Kidney (tissue), 14 donors: ENCODE data around the gene VKORC1. TPM values are rescaled to one million over a fixed set of nuclear protein-coding genes. Genes with fewer than 3 reads are reported as not detected.

Experiments
- DNase-seq, 5 donors: peaks; one replicate each; pipeline ENCODE4 v3.0.0-alpha.2; 2013 to 2020
- FAIRE-seq: peaks from 2 replicates; lab custom pipeline; 2012; peaks lifted over from hg19 to GRCh38; lab: Jason Lieb, UNC
- H3K27ac ChIP-seq, 2 donors: one replicate each; pipeline ENCODE4 v1.7.0; 2013; ENCODE audit warnings: low read depth in 2 of 2, low read length in 2 of 2, inconsistent platforms in 1 of 2
- H3K27me3 ChIP-seq: one replicate; pipeline ENCODE4 v1.7.1; 2013; ENCODE audit warnings: low read length, inconsistent platforms; ENCODE audit not compliant: control insufficient read depth, insufficient read depth
- H3K36me3 ChIP-seq, 3 donors: one replicate each; pipeline versions ENCODE4 v1.7.0 to v1.7.1; 2013; ENCODE audit warnings: low read length in 3 of 3, control low read depth in 1 of 3, inconsistent platforms in 1 of 3; ENCODE audit not compliant: insufficient read depth in 3 of 3, control insufficient read depth in 2 of 3
- H3K4me1 ChIP-seq, 3 donors: one replicate each; pipeline versions ENCODE4 v1.7.0 to v1.7.1; 2013; ENCODE audit warnings: low read length in 3 of 3, inconsistent platforms in 1 of 3, low read depth in 1 of 3; ENCODE audit not compliant: control insufficient read depth in 2 of 3, insufficient read depth in 2 of 3
- H3K4me3 ChIP-seq, 3 donors: one replicate each; pipeline versions ENCODE4 v1.7.0 to v1.8.1; 2013; ENCODE audit warnings: low read length in 3 of 3, control low read depth in 1 of 3, inconsistent platforms in 1 of 3
- H3K9ac ChIP-seq, 3 donors: one replicate each; pipeline versions ENCODE4 v1.7.0 to v1.7.1; 2013; ENCODE audit warnings: low read length in 3 of 3, control low read depth in 1 of 3, inconsistent platforms in 1 of 3
- H3K9me3 ChIP-seq, 3 donors: one replicate each; pipeline versions ENCODE4 v1.7.0 to v1.7.1; 2013; ENCODE audit warnings: low read length in 3 of 3, control low read depth in 1 of 3, inconsistent platforms in 1 of 3; ENCODE audit not compliant: control insufficient read depth in 2 of 3, insufficient read depth in 1 of 3
- CTCF ChIP-seq: IDR thresholded peaks from 3 replicates; pipeline ENCODE4 v1.5.1; 2012; ENCODE audit warnings: mild to moderate bottlenecking, moderate library complexity, borderline replicate concordance; ENCODE audit not compliant: insufficient read depth; ENCODE audit errors: extremely low read depth
- intact Hi-C: fragments of 100-400 bp; cut with DNase I; formaldehyde crosslinking; loops from one replicate; pipeline ENCODE4 v1.11.1; 2022
- polyA plus RNA-seq: library from polyadenylated mRNA; stranded (reverse); fragments of 350-450 nt; fragmentation: Illumina TruSeq; extraction: RNeasy Lipid Tissue Mini Kit (QIAGEN cat#74804); gene quantifications from one replicate; pipeline ENCODE4 v1.2.3, GENCODE V29; 2014; ENCODE audit warnings: low read depth, low replicate concordance; ENCODE audit not compliant: insufficient read depth
- total RNA-seq: library from RNA; stranded (reverse); fragmentation: NEBNext Ultra II Directional; extraction: Animal tissue kit (Norgen Biotek cat#: 25700); gene quantifications from one replicate; pipeline ENCODE4 v1.2.1, GENCODE V29; 2021
- donor health status: control.
- donor health status: control.
- donor health status: control.
- donor health status: control.
- donor health status: control.
- donor health status: DM: yes; HTN: yes; CAD: no.
- donor health status: Normal renal cell carcinoma (clear cell type).

Gene VKORC1
- total and polyA plus RNA-seq, 2 donors from 2014 or later = 84.7 to 209 TPM

- no peak overlapping the region for H3K27ac ChIP-seq
- intact Hi-C loops = no loop called here
- no peak for TF ChIP-seq CTCF
- H3K9me3 ChIP-seq = no peaks in the 10 kb centered on the region
- no peak for FAIRE-seq
- no peaks in the 10 kb centered on the region for H3K27me3 ChIP-seq
- H3K9ac ChIP-seq = no peak overlapping the region
- H3K4me3 ChIP-seq = no peak overlapping the region
- no peak for DNase-seq
- peaks cover 0 to 20% (median 12%) of the 10 kb centered on the region in 3 donors for H3K4me1 ChIP-seq
- H3K36me3 ChIP-seq = peaks cover 0 to 19% (median 8%) of the 10 kb centered on the region in 3 donors
Observed at GRCh38 chr16:31109622-31110021, 15.0 kb upstream of the VKORC1 start.

- Histone ChIP-seq H3K27ac (peak overlapping the region; percentile 73 to 78), H3K27me3 (no peaks in the 10 kb centered on the region), H3K9ac (peak overlapping the region in 2 of 3 donors; percentile 86 to 87), H3K4me1 (peaks cover 0 to 20% (median 12%) of the 10 kb centered on the region in 3 donors), H3K36me3 (peaks cover 0 to 19% (median 8%) of the 10 kb centered on the region in 3 donors), H3K9me3 (no peaks in the 10 kb centered on the region), H3K4me3 (peak overlapping the region; percentile 44 to 68 (median 58))
- DNase-seq (peak in 1 of 5 donors; percentile 73), FAIRE-seq (no peak)
- intact Hi-C loops = no loop called here
- TF ChIP-seq CTCF = no peak
Observed at GRCh38 chr16:31108794-31109558, 14.4 kb upstream of the VKORC1 start.

GRCh38 chr16:31108035-31108793, 13.6 kb upstream of the VKORC1 start, which contains the start of gene BCKDK:
TSS of gene BCKDK (plus strand) at chr16:31108386. CDS start at chr16:31109224, 838 bp downstream.
- H3K4me3 ChIP-seq = peak within 1 kb of the TSS; percentile 58 to 68 (median 59)
- intact Hi-C loops = no loop called here
- no peak for FAIRE-seq
- H3K27me3 ChIP-seq = no peaks in the 10 kb centered on the region
- no peaks in the 10 kb centered on the region for H3K9me3 ChIP-seq
- H3K36me3 ChIP-seq = peaks cover 0 to 19% (median 8%) of the 10 kb centered on the region in 3 donors
- peak within 1 kb of the TSS; percentile 73 to 78 for H3K27ac ChIP-seq
- DNase-seq = peak; percentile 70 to 91 (median 81)
- peaks cover 0 to 19% (median 5%) of the 10 kb centered on the region in 3 donors for H3K4me1 ChIP-seq
- no peak for TF ChIP-seq CTCF
- peak within 1 kb of the TSS in 2 of 3 donors; percentile 86 to 87 for H3K9ac ChIP-seq
